CD14-positive monocyte (primary cell): Measurements from ENCODE around the gene TRPV3. TPM values are rescaled to one million over a fixed set of nuclear protein-coding genes. Genes with fewer than 3 reads are reported as not detected.

Experiments used
- DNase-seq, 3 donors: peaks; one replicate each; pipeline ENCODE4 v3.0.0-alpha.2; 2011 to 2022
- H2AFZ ChIP-seq: 2 replicates; pipeline ENCODE4 v1.6.0; 2012; ENCODE audit warnings: mild to moderate bottlenecking, low read depth, low read length, inconsistent platforms; ENCODE audit not compliant: insufficient read depth, poor library complexity, severe bottlenecking
- H3K27ac ChIP-seq, 2 donors: 1 replicate in 1 of 2; 2 replicates in 1 of 2; pipeline ENCODE4 v1.5.1; 2012 to 2013; ENCODE audit warnings: low read length in 2 of 2, control low read depth in 1 of 2, inconsistent platforms in 1 of 2, low read depth in 1 of 2, mild to moderate bottlenecking in 1 of 2
- H3K27me3 ChIP-seq, 2 donors: one replicate each; pipeline versions ENCODE4 v1.6.0 to v1.6.1; 2011 to 2013; ENCODE audit warnings: low read length in 2 of 2; ENCODE audit not compliant: control insufficient read depth in 2 of 2, insufficient read depth in 2 of 2
- H3K36me3 ChIP-seq, 2 donors: replicated peaks in 1 of 2; 1 replicate in 1 of 2; 2 replicates in 1 of 2; pipeline versions ENCODE4 v1.5.1 to v1.6.1; 2012 to 2013; ENCODE audit warnings: low read length in 2 of 2, control low read depth in 1 of 2, inconsistent platforms in 1 of 2, mild to moderate bottlenecking in 1 of 2; ENCODE audit not compliant: insufficient read depth in 2 of 2, control insufficient read depth in 1 of 2
- H3K4me1 ChIP-seq, 2 donors: 1 replicate in 1 of 2; 2 replicates in 1 of 2; pipeline versions ENCODE4 v1.5.1 to v1.6.1; 2012 to 2013; ENCODE audit warnings: low read length in 2 of 2, control low read depth in 1 of 2, inconsistent platforms in 1 of 2, mild to moderate bottlenecking in 1 of 2, moderate library complexity in 1 of 2; ENCODE audit not compliant: insufficient read depth in 2 of 2, control insufficient read depth in 1 of 2
- H3K4me2 ChIP-seq: replicated peaks from 2 replicates; pipeline ENCODE3; 2012; ENCODE audit warnings: low read length, moderate library complexity, mild to moderate bottlenecking; ENCODE audit not compliant: poor library complexity, severe bottlenecking; ENCODE audit errors: extremely low read depth
- H3K4me3 ChIP-seq, 3 experiments: fragments of 200-600 bp in 1 of 3; sonication (generic) in 1 of 3; replicated peaks in 1 of 3; 1 replicate in 2 of 3; 2 replicates in 1 of 3; pipeline ENCODE4 v1.5.1; 2011 to 2013; ENCODE audit warnings: low read length in 3 of 3, mild to moderate bottlenecking in 3 of 3, control low read depth in 2 of 3, low read depth in 2 of 3, inconsistent platforms in 1 of 3, moderate library complexity in 1 of 3
- H3K79me2 ChIP-seq: 2 replicates; pipeline ENCODE4 v1.6.0; 2012; ENCODE audit warnings: mild to moderate bottlenecking, control low read depth, inconsistent platforms, low read length, moderate library complexity; ENCODE audit not compliant: insufficient read depth
- H3K9ac ChIP-seq: 2 replicates; pipeline ENCODE4 v1.6.0; 2017; ENCODE audit warnings: low read length, mild to moderate bottlenecking; ENCODE audit not compliant: insufficient read depth, poor library complexity, severe bottlenecking
- H3K9me3 ChIP-seq, 2 donors: replicated peaks in 1 of 2; 1 replicate in 1 of 2; 2 replicates in 1 of 2; pipeline versions ENCODE4 v1.5.1 to v1.6.1; 2012 to 2013; ENCODE audit warnings: low read length in 2 of 2, control low read depth in 1 of 2; ENCODE audit not compliant: control insufficient read depth in 1 of 2, insufficient read depth in 1 of 2
- H4K20me1 ChIP-seq: 2 replicates; pipeline ENCODE4 v1.6.0; 2012; ENCODE audit warnings: mild to moderate bottlenecking, low read length, control low read depth, moderate library complexity; ENCODE audit not compliant: insufficient read depth
- H3K27ac Mint-ChIP-seq, 7 donors: one replicate each; pipeline ENCODE4 v1.8.0; 2020; ENCODE audit warnings: mild to moderate bottlenecking in 7 of 7, mixed read lengths in 7 of 7, moderate library complexity in 6 of 7, inconsistent platforms in 2 of 7
- H3K27me3 Mint-ChIP-seq, 3 donors: one replicate each; pipeline ENCODE4 v1.8.0; 2021 to 2022; ENCODE audit warnings: low read depth in 3 of 3, mild to moderate bottlenecking in 3 of 3, mixed read lengths in 3 of 3, moderate library complexity in 3 of 3, inconsistent platforms in 1 of 3
- H3K36me3 Mint-ChIP-seq, 2 donors: one replicate each; pipeline ENCODE4 v1.8.0; 2020; ENCODE audit warnings: mixed read lengths in 2 of 2, inconsistent platforms in 1 of 2, mild to moderate bottlenecking in 1 of 2
- H3K4me1 Mint-ChIP-seq: one replicate; pipeline ENCODE4 v1.8.0; 2020; ENCODE audit warnings: mild to moderate bottlenecking, mixed read lengths
- H3K4me3 Mint-ChIP-seq, 2 donors: one replicate each; pipeline ENCODE4 v1.8.0; 2020; ENCODE audit warnings: mild to moderate bottlenecking in 2 of 2, mixed read lengths in 2 of 2, moderate library complexity in 1 of 2
- H3K9me3 Mint-ChIP-seq, 7 donors: one replicate each; pipeline ENCODE4 v1.8.0; 2020 to 2022; ENCODE audit warnings: mixed read lengths in 7 of 7, mild to moderate bottlenecking in 6 of 7, moderate library complexity in 6 of 7, inconsistent platforms in 2 of 7
- CTCF ChIP-seq: fragments of 200-600 bp; IDR thresholded peaks from one replicate; pipeline ENCODE4 v1.8.0; 2022; ENCODE audit warnings: antibody characterized with exemption, mild to moderate bottlenecking
- WGBS: methylation state at CpG from one replicate; pipeline ENCODE4 v1.1.5; 2013; ENCODE audit warnings: missing lambda C conversion rate; ENCODE audit not compliant: insufficient coverage; 5-methylcytosine and 5-hydroxymethylcytosine counted together
- intact Hi-C, 2 donors: fragments of 100-400 bp; cut with micrococcal nuclease; formaldehyde crosslinking; loops; one replicate each; pipeline versions ENCODE4 v1.15.0 to v1.15.1; 2023
- polyA plus RNA-seq, 3 donors: library from polyadenylated mRNA; depleted of rRNA in 1 of 3; unstranded in 2 of 3; stranded (reverse) in 1 of 3; fragments of 300-500 nt in 2 of 3; fragments of >200 nt in 1 of 3; fragmentation: Illumina TruSeq in 2 of 3; gene quantifications; 1 replicate in 2 of 3; 2 replicates in 1 of 3; pipeline ENCODE4 v1.2.3, GENCODE V29; 2012 to 2021

Gene TRPV3
- polyA plus RNA-seq, 3 donors: 0.01 TPM; not detected in 2

- Histone ChIP-seq H4K20me1 (no peaks in the 10 kb centered on the region), H3K27ac (no peak overlapping the region), H2AFZ (no peak overlapping the region), H3K27me3 (no peaks in the 10 kb centered on the region), H3K4me2 (no peak overlapping the region), H3K79me2 (no peaks in the 10 kb centered on the region), H3K9me3 (no peaks in the 10 kb centered on the region), H3K36me3 (no peaks in the 10 kb centered on the region), H3K9ac (no peak overlapping the region), H3K4me1 (no peaks in the 10 kb centered on the region), H3K4me3 (no peak overlapping the region)
- no peaks in the 10 kb centered on the region for H3K4me1 Mint-ChIP-seq
- no peak overlapping the region for H3K4me3 Mint-ChIP-seq
- H3K36me3 Mint-ChIP-seq: no peaks in the 10 kb centered on the region
- no peak for DNase-seq
- H3K9me3 Mint-ChIP-seq: peaks cover 0 to 8% (median 0%) of the 10 kb centered on the region in 7 donors
- no peak for TF ChIP-seq CTCF
- H3K27ac Mint-ChIP-seq: no peak overlapping the region
- intact Hi-C loops: no loop called here
- peaks cover 6 to 9% (median 8%) of the 10 kb centered on the region in 3 donors for H3K27me3 Mint-ChIP-seq
- 77% methylated on average over 9 of the region's 11 CpGs for WGBS
These were observed 10.0 kb downstream of the TRPV3 start for GRCh38 chr17:3547628-3548027.

- TF ChIP-seq CTCF: no peak
- Mint-ChIP-seq H3K4me3 (no peak overlapping the region), H3K4me1 (no peaks in the 10 kb centered on the region), H3K9me3 (peaks cover 0 to 8% (median 0%) of the 10 kb centered on the region in 7 donors), H3K27ac (no peak overlapping the region), H3K27me3 (peaks cover 6 to 9% (median 8%) of the 10 kb centered on the region in 3 donors), H3K36me3 (no peaks in the 10 kb centered on the region)
- WGBS: 100% methylated on average over 1 of the region's 8 CpGs
- Histone ChIP-seq H4K20me1 (no peaks in the 10 kb centered on the region), H3K27me3 (no peaks in the 10 kb centered on the region), H3K36me3 (no peaks in the 10 kb centered on the region), H3K27ac (no peak overlapping the region), H3K9me3 (no peaks in the 10 kb centered on the region), H3K4me2 (no peak overlapping the region), H3K4me3 (no peak overlapping the region), H2AFZ (no peak overlapping the region), H3K9ac (no peak overlapping the region), H3K79me2 (no peaks in the 10 kb centered on the region), H3K4me1 (no peaks in the 10 kb centered on the region)
- intact Hi-C loops: no loop called here
- DNase-seq: no peak
These were observed 10.6 kb downstream of the TRPV3 start for GRCh38 chr17:3546997-3547396.
